GM23338 (cell line): ENCODE results near the gene MYO1E. TPM values are rescaled to one million over a fixed set of nuclear protein-coding genes. Genes with fewer than 3 reads are reported as not detected.

ENCODE experiments used
- ATAC-seq: fragments of 200-7000 bp; cut with Tn5 transposase; 3 replicates; pipeline ENCODE4 v1.9.1; 2020
- DNase-seq: peaks from one replicate; pipeline ENCODE4 v3.0.0-alpha.2; 2015; ENCODE audit warnings: low spot score
- H2AFZ ChIP-seq: fragments of 200-600 bp; sonication (generic); 2 replicates; pipeline ENCODE4 v1.8.0; 2016; ENCODE audit warnings: antibody characterized with exemption, mild to moderate bottlenecking, moderate library complexity
- H3F3A ChIP-seq: fragments of 200-600 bp; sonication (generic); replicated peaks from 2 replicates; pipeline ENCODE4 v1.8.0; 2017; ENCODE audit warnings: antibody characterized with exemption, mixed run types, low read depth
- H3K27ac ChIP-seq: fragments of 200-600 bp; sonication (generic); 2 replicates; pipeline ENCODE4 v1.6.1; 2016; ENCODE audit warnings: low read depth
- H3K27me3 ChIP-seq: fragments of 200-600 bp; sonication (generic); 2 replicates; pipeline ENCODE4 v1.8.0; 2016; ENCODE audit warnings: mild to moderate bottlenecking, mixed run types, moderate library complexity; ENCODE audit not compliant: insufficient read depth
- H3K36me3 ChIP-seq: fragments of 200-600 bp; sonication (generic); 2 replicates; pipeline ENCODE4 v1.8.0; 2016; ENCODE audit warnings: mild to moderate bottlenecking; ENCODE audit not compliant: insufficient read depth
- H3K4me1 ChIP-seq: fragments of 200-600 bp; sonication (generic); 2 replicates; pipeline ENCODE4 v1.8.0; 2016; ENCODE audit warnings: mild to moderate bottlenecking, moderate library complexity; ENCODE audit not compliant: insufficient read depth
- H3K4me2 ChIP-seq: fragments of 200-600 bp; sonication (generic); 2 replicates; pipeline ENCODE4 v1.7.1; 2017; ENCODE audit warnings: mixed run types
- H3K4me3 ChIP-seq: fragments of 200-600 bp; sonication (generic); 2 replicates; pipeline ENCODE4 v1.6.1; 2016; ENCODE audit warnings: mixed run types
- H3K79me2 ChIP-seq: fragments of 200-600 bp; sonication (generic); replicated peaks from 2 replicates; pipeline ENCODE4 v1.8.0; 2017; ENCODE audit warnings: mild to moderate bottlenecking; ENCODE audit not compliant: insufficient read depth
- H3K9me2 ChIP-seq: fragments of 200-600 bp; sonication (generic); 2 replicates; pipeline ENCODE4 v1.8.0; 2017; ENCODE audit not compliant: insufficient read depth
- H4K20me1 ChIP-seq: fragments of 200-600 bp; sonication (generic); replicated peaks from 2 replicates; pipeline ENCODE4 v1.8.0; 2017; ENCODE audit warnings: mild to moderate bottlenecking; ENCODE audit not compliant: insufficient read depth
- H3K27ac Mint-ChIP-seq: 2 replicates; pipeline ENCODE4 v1.8.0; 2020; ENCODE audit warnings: inconsistent platforms, mild to moderate bottlenecking, moderate library complexity, mixed read lengths
- H3K27me3 Mint-ChIP-seq: 3 replicates; pipeline ENCODE4 v1.8.0; 2022; ENCODE audit warnings: low read depth, mild to moderate bottlenecking, moderate library complexity, mixed read lengths, inconsistent platforms; ENCODE audit not compliant: insufficient read depth, poor library complexity
- H3K36me3 Mint-ChIP-seq: 3 replicates; pipeline ENCODE4 v1.8.0; 2021; ENCODE audit warnings: low read depth, mild to moderate bottlenecking, inconsistent platforms, moderate library complexity, mixed read lengths
- H3K4me1 Mint-ChIP-seq: 3 replicates; pipeline ENCODE4 v1.8.0; 2020; ENCODE audit warnings: mild to moderate bottlenecking, inconsistent platforms, mixed read lengths
- H3K4me3 Mint-ChIP-seq: 3 replicates; pipeline ENCODE4 v1.8.0; 2021; ENCODE audit warnings: moderate library complexity, mild to moderate bottlenecking, inconsistent platforms, mixed read lengths
- H3K9me3 Mint-ChIP-seq: 3 replicates; pipeline ENCODE4 v1.8.0; 2020; ENCODE audit warnings: moderate library complexity, mild to moderate bottlenecking, inconsistent platforms, mixed read lengths
- CREB1 ChIP-seq: fragments of 250-450 bp; sonication (Bioruptor Pico); IDR thresholded peaks from 2 replicates; pipeline ENCODE4 v1.5.0; 2020; ENCODE audit warnings: low read depth, mild to moderate bottlenecking, moderate library complexity
- EZH2 ChIP-seq: fragments of 200-600 bp; sonication (generic); IDR thresholded peaks from one replicate; pipeline ENCODE4 v1.8.0; 2017; ENCODE audit warnings: antibody characterized with exemption, mild to moderate bottlenecking, low read depth; ENCODE audit not compliant: unreplicated experiment
- NANOG ChIP-seq: IDR thresholded peaks from 2 replicates; pipeline ENCODE4 v1.6.1; 2016; ENCODE audit warnings: antibody characterized with exemption, borderline replicate concordance
- POLR2AphosphoS5 ChIP-seq: IDR thresholded peaks from 2 replicates; pipeline ENCODE4 v1.6.1; 2016; ENCODE audit warnings: antibody characterized with exemption, low read depth
- ZNF331 ChIP-seq: fragments of 250-450 bp; sonication (Bioruptor Pico); IDR thresholded peaks from 2 replicates; pipeline ENCODE4 v1.5.0; 2020; ENCODE audit warnings: low read depth, mild to moderate bottlenecking, moderate library complexity
- polyA plus RNA-seq: library from polyadenylated mRNA; unstranded; fragments of >200 nt; fragmentation: Nextera tagmentation; extraction: Ambion mirVana; gene quantifications from 2 replicates; pipeline ENCODE4 v1.2.1, GENCODE V29; 2016
- total RNA-seq: library from RNA; depleted of rRNA; stranded (reverse); fragments of >200 nt; shearing (Covaris generic); gene quantifications from 2 replicates; pipeline ENCODE4 v1.2.3, GENCODE V29; 2014
- TF ChIP-seq, protein P1 (sequence below): fragments of 250-450 bp; sonication (Bioruptor Pico); IDR thresholded peaks from 2 replicates; pipeline ENCODE4 v1.5.0; 2020; ENCODE audit warnings: mild to moderate bottlenecking, moderate library complexity
- TF ChIP-seq, protein P2 (sequence below): IDR thresholded peaks from one replicate; pipeline ENCODE4 v1.6.1; 2018; ENCODE audit warnings: antibody characterized with exemption; ENCODE audit not compliant: unreplicated experiment
- TF ChIP-seq, protein P3 (sequence below), 2 experiments: fragments of 200-600 bp in 1 of 2; sonication (generic) in 1 of 2; conservative IDR thresholded peaks; 2 replicates each; pipeline versions ENCODE4 v1.5.1 to v1.6.1; 2016 to 2017; ENCODE audit warnings: antibody characterized with exemption in 2 of 2, low read depth in 2 of 2, mild to moderate bottlenecking in 2 of 2, moderate library complexity in 1 of 2

The MYO1E gene
- total and polyA plus RNA-seq, 2 experiments from 2014 or later, result 68.3 to 131 TPM

DNA sequence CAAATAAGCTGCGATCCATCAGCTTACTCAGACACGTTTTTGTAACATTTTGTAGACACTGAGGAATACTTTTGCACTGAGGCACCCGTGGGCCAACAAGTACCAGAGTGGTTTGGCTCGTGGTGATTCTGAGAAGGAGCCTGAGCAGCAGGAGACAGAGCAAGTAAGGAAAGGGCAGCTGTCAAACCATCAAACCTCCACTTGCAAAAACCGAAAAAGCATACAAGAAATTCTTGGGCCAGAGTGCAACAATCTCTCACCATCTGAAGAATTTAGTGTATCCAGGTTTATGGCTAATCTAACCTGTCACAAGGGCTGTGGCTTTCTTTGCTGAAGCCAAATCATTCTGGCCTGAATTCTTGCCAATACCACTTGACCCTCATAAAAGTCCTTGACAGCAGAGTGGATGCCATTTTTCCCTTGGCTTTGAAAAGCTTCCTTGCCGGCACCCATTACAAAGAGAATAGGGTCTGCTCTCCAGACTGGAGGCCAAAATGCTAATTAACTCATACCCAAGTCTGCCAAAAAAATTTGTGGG lies 56.7 kb downstream of the MYO1E start (continued):
- TF ChIP-seq, protein P1, sequence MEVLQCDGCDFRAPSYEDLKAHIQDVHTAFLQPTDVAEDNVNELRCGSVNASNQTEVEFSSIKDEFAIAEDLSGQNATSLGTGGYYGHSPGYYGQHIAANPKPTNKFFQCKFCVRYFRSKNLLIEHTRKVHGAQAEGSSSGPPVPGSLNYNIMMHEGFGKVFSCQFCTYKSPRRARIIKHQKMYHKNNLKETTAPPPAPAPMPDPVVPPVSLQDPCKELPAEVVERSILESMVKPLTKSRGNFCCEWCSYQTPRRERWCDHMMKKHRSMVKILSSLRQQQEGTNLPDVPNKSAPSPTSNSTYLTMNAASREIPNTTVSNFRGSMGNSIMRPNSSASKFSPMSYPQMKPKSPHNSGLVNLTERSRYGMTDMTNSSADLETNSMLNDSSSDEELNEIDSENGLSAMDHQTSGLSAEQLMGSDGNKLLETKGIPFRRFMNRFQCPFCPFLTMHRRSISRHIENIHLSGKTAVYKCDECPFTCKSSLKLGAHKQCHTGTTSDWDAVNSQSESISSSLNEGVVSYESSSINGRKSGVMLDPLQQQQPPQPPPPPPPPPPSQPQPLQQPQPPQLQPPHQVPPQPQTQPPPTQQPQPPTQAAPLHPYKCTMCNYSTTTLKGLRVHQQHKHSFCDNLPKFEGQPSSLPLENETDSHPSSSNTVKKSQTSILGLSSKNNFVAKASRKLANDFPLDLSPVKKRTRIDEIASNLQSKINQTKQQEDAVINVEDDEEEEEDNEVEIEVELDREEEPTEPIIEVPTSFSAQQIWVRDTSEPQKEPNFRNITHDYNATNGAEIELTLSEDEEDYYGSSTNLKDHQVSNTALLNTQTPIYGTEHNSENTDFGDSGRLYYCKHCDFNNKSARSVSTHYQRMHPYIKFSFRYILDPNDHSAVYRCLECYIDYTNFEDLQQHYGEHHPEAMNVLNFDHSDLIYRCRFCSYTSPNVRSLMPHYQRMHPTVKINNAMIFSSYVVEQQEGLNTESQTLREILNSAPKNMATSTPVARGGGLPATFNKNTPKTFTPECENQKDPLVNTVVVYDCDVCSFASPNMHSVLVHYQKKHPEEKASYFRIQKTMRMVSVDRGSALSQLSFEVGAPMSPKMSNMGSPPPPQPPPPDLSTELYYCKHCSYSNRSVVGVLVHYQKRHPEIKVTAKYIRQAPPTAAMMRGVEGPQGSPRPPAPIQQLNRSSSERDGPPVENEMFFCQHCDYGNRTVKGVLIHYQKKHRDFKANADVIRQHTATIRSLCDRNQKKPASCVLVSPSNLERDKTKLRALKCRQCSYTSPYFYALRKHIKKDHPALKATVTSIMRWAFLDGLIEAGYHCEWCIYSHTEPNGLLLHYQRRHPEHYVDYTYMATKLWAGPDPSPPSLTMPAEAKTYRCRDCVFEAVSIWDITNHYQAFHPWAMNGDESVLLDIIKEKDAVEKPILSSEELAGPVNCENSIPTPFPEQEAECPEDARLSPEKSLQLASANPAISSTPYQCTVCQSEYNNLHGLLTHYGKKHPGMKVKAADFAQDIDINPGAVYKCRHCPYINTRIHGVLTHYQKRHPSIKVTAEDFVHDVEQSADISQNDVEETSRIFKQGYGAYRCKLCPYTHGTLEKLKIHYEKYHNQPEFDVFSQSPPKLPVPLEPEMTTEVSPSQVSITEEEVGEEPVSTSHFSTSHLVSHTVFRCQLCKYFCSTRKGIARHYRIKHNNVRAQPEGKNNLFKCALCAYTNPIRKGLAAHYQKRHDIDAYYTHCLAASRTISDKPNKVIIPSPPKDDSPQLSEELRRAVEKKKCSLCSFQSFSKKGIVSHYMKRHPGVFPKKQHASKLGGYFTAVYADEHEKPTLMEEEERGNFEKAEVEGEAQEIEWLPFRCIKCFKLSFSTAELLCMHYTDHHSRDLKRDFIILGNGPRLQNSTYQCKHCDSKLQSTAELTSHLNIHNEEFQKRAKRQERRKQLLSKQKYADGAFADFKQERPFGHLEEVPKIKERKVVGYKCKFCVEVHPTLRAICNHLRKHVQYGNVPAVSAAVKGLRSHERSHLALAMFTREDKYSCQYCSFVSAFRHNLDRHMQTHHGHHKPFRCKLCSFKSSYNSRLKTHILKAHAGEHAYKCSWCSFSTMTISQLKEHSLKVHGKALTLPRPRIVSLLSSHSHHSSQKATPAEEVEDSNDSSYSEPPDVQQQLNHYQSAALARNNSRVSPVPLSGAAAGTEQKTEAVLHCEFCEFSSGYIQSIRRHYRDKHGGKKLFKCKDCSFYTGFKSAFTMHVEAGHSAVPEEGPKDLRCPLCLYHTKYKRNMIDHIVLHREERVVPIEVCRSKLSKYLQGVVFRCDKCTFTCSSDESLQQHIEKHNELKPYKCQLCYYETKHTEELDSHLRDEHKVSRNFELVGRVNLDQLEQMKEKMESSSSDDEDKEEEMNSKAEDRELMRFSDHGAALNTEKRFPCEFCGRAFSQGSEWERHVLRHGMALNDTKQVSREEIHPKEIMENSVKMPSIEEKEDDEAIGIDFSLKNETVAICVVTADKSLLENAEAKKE, result no peak
- TF ChIP-seq NANOG (no peak), ZNF331 (CRISPR knock-in tag) (no peak)
- TF ChIP-seq, protein P2, sequence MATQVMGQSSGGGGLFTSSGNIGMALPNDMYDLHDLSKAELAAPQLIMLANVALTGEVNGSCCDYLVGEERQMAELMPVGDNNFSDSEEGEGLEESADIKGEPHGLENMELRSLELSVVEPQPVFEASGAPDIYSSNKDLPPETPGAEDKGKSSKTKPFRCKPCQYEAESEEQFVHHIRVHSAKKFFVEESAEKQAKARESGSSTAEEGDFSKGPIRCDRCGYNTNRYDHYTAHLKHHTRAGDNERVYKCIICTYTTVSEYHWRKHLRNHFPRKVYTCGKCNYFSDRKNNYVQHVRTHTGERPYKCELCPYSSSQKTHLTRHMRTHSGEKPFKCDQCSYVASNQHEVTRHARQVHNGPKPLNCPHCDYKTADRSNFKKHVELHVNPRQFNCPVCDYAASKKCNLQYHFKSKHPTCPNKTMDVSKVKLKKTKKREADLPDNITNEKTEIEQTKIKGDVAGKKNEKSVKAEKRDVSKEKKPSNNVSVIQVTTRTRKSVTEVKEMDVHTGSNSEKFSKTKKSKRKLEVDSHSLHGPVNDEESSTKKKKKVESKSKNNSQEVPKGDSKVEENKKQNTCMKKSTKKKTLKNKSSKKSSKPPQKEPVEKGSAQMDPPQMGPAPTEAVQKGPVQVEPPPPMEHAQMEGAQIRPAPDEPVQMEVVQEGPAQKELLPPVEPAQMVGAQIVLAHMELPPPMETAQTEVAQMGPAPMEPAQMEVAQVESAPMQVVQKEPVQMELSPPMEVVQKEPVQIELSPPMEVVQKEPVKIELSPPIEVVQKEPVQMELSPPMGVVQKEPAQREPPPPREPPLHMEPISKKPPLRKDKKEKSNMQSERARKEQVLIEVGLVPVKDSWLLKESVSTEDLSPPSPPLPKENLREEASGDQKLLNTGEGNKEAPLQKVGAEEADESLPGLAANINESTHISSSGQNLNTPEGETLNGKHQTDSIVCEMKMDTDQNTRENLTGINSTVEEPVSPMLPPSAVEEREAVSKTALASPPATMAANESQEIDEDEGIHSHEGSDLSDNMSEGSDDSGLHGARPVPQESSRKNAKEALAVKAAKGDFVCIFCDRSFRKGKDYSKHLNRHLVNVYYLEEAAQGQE, result no peak

DNA sequence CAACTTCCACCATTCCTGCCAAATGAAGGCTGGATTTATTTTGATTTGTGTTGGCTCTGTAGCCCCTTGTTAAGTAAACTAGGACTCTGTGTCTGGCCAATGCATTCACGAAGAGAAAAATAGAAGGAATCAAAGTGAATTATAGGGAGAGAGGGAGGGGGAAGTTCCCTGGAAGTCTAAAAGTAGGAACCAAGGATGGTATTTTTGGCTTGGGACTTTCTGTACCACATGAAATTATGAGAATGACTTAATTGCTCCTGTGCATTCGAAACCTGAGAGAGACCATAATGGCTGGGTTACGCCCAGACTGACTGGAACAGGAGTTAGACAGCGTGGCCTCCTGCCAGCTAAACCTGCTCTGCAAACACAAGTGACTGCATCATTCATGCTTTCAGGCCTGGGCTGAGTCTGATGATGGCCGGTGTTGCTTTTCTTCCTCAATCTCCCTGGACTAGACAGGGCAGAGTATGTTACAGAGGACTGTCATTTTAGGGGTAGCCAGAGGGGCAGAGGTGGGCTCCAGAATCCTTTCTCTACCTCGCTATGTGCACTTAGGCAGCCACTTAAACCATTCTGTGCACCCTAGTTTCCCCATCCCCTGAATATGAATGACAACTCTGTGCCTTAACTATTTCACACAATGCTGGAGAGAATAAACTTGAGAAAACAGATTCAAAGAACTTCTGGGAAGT lies 58.9 kb downstream of the MYO1E start:
- no peaks in the 10 kb centered on the region for H3K36me3 Mint-ChIP-seq
- H3K27ac ChIP-seq, result no peak overlapping the region
- TF ChIP-seq EZH2 (no peak), CREB1 (no peak), POLR2AphosphoS5 (no peak)
- TF ChIP-seq, protein P3, sequence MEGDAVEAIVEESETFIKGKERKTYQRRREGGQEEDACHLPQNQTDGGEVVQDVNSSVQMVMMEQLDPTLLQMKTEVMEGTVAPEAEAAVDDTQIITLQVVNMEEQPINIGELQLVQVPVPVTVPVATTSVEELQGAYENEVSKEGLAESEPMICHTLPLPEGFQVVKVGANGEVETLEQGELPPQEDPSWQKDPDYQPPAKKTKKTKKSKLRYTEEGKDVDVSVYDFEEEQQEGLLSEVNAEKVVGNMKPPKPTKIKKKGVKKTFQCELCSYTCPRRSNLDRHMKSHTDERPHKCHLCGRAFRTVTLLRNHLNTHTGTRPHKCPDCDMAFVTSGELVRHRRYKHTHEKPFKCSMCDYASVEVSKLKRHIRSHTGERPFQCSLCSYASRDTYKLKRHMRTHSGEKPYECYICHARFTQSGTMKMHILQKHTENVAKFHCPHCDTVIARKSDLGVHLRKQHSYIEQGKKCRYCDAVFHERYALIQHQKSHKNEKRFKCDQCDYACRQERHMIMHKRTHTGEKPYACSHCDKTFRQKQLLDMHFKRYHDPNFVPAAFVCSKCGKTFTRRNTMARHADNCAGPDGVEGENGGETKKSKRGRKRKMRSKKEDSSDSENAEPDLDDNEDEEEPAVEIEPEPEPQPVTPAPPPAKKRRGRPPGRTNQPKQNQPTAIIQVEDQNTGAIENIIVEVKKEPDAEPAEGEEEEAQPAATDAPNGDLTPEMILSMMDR (conservative IDR thresholded peaks at IDR 0.05; ENCODE audit: low read depth in 2 of 2), result no peak
- TF ChIP-seq, protein P2, result no peak

More for the DNA sequence above, 58.9 kb downstream of the MYO1E start:
- no peak overlapping the region for H3K4me3 ChIP-seq
- H3K4me2 ChIP-seq, result no peak overlapping the region
- no peak overlapping the region for H2AFZ ChIP-seq
- DNase-seq (no peak), ATAC-seq (peak; percentile 20)
- H4K20me1 ChIP-seq, result peaks cover 26% of the 10 kb centered on the region
- Mint-ChIP-seq H3K27me3 (peaks cover 6% of the 10 kb centered on the region), H3K27ac (no peak overlapping the region), H3K9me3 (no peaks in the 10 kb centered on the region), H3K4me3 (no peak overlapping the region), H3K4me1 (peaks cover 19% of the 10 kb centered on the region)
- H3K9me2 ChIP-seq, result no peaks in the 10 kb centered on the region
- peaks cover 83% of the 10 kb centered on the region for H3K79me2 ChIP-seq
- H3K4me1 ChIP-seq, result peaks cover 34% of the 10 kb centered on the region
- H3K36me3 ChIP-seq, result no peaks in the 10 kb centered on the region
- H3F3A ChIP-seq, result no peaks in the 10 kb centered on the region
- no peaks in the 10 kb centered on the region for H3K27me3 ChIP-seq
